Panc1 (cell line): Measurements from ENCODE around the gene PTPRJ.

Source experiments
- POLR2AphosphoS5 ChIP-seq: IDR thresholded peaks from 2 replicates; pipeline ENCODE4 v1.6.1; 2012; ENCODE audit warnings: mild to moderate bottlenecking, low read depth, low read length, moderate library complexity
- SIN3A ChIP-seq: IDR thresholded peaks from 2 replicates; pipeline ENCODE4 v1.6.1; 2012; ENCODE audit warnings: low read depth, mild to moderate bottlenecking, low read length, moderate library complexity, borderline replicate concordance; ENCODE audit not compliant: insufficient read depth
- TCF7L2 ChIP-seq: IDR thresholded peaks from 2 replicates; pipeline ENCODE4 v1.6.1; 2011; ENCODE audit warnings: mild to moderate bottlenecking, low read depth, low read length, inconsistent platforms
- TF ChIP-seq, protein P1 (sequence below): fragments of 450-650 bp; IDR thresholded peaks from 2 replicates; pipeline ENCODE4 v1.5.1; 2017; ENCODE audit warnings: mild to moderate bottlenecking

DNA sequence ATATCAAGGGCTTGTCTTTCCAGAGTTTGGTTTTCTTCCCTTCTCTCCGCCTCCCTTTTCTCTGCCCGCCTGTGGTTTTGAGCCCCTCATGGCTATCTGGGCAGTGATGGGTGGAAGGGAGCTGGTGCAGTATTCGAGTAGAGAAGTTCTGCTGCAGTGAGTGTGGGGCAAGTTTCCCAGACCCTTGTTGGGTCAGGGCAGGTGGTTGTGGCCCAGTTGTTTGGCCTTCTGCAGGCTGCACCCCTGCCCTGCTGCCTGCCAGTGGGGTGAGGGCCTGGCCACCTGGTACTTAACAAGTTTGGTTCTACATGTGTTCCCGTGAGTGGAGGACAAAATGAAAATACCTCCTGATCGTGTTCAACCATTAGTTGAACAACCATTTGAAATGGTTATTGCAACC is 65.2 kb downstream of the PTPRJ start:
- TF ChIP-seq, protein P1, sequence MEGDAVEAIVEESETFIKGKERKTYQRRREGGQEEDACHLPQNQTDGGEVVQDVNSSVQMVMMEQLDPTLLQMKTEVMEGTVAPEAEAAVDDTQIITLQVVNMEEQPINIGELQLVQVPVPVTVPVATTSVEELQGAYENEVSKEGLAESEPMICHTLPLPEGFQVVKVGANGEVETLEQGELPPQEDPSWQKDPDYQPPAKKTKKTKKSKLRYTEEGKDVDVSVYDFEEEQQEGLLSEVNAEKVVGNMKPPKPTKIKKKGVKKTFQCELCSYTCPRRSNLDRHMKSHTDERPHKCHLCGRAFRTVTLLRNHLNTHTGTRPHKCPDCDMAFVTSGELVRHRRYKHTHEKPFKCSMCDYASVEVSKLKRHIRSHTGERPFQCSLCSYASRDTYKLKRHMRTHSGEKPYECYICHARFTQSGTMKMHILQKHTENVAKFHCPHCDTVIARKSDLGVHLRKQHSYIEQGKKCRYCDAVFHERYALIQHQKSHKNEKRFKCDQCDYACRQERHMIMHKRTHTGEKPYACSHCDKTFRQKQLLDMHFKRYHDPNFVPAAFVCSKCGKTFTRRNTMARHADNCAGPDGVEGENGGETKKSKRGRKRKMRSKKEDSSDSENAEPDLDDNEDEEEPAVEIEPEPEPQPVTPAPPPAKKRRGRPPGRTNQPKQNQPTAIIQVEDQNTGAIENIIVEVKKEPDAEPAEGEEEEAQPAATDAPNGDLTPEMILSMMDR, result no peak
- TF ChIP-seq POLR2AphosphoS5 (no peak), TCF7L2 (no peak), SIN3A (no peak)
